Amniotic stem cell (primary cell): Measurements from ENCODE around the gene ARHGAP25.

Experiments used
- DNase-seq: peaks from one replicate; lab custom pipeline; 2025; lab: John Stamatoyannopoulos, UW

Gene ARHGAP25

DNA sequence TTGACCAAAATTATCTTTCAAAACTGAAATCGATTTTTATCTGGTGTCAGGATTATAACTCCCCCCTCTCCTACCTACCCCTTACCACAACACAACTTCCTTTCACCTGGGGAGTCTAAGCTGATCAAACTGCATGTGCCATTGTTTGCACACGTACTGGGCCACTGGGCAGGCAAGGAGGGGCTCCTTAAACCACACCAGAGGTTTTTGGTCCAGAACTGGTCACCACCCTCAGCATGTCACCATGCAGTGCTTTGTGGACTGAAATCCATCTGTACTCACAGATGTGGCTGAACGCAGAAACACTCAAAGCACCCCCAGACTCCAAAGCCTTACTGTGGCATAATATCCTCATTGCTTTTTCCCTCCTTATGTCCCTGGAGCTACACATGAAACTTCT lies 13.9 kb upstream of the ARHGAP25 start:
- no peak for DNase-seq

DNA sequence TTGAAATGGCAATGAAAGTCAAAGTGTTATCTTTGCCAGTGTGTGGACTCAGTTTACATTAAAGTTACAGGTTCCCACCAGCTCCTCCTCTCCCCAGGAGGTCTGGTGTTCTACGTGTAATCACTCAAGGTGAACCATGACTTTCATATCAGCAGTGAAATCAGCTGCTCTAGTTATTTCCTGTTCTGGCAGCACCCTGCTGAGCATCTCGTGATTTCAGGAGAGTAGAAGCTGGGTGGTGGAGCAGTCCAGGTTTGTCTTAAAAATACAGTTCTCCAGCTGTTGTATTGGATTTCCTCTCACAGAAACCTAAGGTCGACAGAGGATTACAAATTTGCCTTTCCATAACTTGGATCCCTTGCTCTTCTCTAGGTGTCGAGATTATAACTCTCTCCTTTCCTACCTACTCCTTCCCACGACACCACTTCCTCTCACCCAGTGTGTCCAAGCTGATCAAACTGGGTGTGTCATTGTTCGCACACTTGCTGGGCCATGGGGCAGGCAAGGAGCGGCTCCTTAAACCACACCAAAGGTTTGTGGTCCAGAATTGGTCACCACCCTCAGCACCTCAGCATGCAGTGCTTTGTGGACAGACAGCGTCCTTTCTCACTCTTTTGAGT lies 13.0 kb upstream of the ARHGAP25 start:
- no peak for DNase-seq

- no peak for DNase-seq
Measured at GRCh38 chr2:68722712-68723111, 11.9 kb upstream of the ARHGAP25 start.

GRCh38 chr2:68723181-68723580 lies 11.4 kb upstream of the ARHGAP25 start:
- no peak for DNase-seq

- no peak for DNase-seq
Measured at GRCh38 chr2:68726100-68726499, 8.5 kb upstream of the ARHGAP25 start.

GRCh38 chr2:68726608-68727367 lies 7.8 kb upstream of the ARHGAP25 start:
- no peak for DNase-seq

DNA sequence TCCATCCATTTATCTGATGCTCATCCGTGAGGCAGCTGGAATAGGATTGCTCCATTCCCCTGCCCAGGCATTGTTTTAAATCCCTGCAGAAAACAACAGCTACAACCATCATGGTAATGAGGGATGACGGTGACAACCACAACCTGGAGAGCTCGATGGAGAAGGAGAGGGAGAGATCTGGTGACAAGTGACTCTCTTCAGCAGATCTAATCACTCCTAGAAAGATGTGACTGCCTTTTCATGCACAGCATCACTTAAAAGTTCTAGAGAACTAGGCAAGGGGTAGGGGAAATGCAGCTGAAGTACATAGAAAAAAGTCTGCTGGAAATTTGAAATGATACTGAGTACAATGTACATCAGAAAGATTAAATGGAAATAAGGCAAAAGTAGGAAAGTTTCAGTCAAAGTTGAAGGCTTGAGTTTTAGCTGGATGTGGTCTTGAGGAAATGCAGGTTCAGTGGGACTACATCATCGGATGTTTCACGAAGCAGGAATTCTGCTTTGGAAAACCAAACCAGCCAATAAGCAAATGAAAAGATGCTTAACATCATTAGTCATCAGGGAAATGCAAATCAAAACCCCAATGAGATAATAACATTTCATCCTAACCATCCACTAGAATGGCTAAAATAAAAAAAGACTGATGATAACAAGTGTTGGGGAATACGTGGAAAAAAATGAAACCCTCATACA lies 6.8 kb upstream of the ARHGAP25 start:
- no peak for DNase-seq

GRCh38 chr2:68730828-68731227 lies 3.8 kb upstream of the ARHGAP25 start:
- DNase-seq = no peak

- no peak for DNase-seq
Measured at GRCh38 chr2:68732036-68732932, 2.3 kb upstream of the ARHGAP25 start.

GRCh38 chr2:68733365-68733764 lies 1.2 kb upstream of the ARHGAP25 start:
- no peak for DNase-seq

DNA sequence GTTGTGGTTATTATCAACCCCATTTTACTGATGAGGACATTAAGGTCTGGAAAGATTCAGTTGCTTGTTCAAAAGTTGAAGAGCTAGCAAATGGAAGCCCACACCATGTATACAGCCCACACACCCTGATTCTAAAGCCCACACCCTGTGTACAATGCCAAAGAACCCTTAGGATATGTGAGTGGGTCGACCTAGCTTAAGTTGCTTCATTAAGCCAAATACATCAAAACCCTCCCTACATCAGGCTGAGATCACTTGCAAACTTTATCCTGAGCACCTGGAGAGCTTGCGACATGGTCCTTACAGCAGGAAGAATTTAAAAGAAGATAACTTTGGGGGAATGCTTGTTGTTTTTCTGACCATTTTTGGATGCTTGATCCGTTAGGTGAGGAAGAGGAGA lies 435 bp upstream of the ARHGAP25 start:
- no peak for DNase-seq

DNA sequence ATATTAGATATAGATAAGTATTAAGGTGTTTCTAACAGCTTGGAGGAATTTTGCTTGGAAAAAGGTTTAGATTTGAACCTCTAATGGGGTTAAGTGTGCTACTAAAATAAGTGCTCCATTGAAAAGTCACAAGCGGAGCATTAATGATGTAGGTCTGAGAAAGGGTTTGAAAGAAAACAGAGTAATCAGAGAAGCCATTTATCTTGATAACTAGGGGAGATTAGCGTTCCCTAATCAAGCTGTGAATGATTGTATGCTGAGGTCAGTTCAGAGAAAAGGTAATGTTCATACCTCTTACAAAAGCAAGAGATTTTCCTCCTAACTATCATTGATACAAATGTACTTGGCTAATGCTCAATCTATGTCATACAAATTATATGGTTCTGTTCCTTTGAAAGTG lies 1.5 kb downstream of the ARHGAP25 start:
- DNase-seq = no peak

- no peak for DNase-seq
Measured at GRCh38 chr2:68737711-68738110, 3.1 kb downstream of the ARHGAP25 start.

GRCh38 chr2:68738906-68739594 lies 4.4 kb downstream of the ARHGAP25 start:
- no peak for DNase-seq

DNA sequence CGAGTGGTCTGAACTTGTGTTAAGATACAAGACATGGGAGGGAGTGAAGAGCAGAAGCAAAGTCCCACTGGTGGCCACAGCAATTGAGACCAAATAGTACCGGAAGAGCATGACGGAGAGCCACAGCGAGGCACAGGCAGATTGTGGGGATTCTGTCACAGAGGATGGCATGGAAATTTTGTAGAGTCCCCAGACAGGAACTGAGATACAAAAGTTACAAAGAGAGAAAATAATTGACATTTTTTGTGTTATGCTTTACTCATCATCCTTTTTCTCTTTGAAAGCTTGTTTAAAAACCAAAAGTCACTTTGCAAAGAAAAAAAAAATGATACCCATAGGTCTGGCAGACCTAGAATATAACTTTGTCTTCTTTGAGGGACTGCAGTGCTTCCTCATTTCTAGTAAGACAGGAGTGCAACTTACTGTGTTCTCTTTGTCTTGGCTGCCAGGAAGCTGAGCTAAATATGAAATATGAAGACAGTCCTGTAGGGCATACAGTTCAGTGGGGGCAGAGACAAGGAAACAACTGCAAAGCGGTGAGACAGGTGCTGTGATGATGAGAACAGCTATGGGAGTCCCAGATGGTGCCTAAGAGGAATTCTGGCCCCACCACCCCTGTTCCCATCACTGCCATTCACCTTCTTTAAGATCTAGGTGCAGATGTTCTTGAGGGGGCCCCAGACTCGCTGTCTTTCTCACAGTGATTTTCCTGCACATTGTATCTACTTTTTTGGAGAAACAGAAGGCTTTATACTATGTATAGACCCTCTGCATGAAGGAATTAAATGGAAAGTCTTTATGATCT lies 5.2 kb downstream of the ARHGAP25 start:
- no peak for DNase-seq

DNA sequence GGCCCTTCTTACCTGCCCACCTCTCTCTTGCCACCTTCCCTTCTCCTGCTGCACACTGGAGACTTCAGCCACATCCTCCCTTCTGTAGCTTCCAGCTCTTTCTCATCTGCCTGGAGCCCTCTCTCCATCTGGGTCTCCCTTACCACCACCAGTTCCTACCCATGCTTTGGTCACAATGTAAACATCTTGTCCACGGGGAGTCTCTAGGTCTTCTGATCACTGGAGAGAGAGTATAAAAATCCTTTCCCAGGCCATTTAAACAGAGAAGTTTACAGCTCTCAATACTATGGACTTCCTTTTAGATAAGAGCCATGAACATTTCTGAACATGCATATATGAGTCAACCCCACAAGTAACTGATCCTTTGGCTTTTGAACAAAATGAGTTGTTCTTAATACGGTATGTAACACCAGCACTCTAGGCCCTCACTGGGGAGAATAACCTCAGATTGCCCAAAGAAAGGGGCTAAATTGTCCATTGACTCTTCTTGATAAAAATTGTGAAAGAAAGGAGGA lies 5.8 kb downstream of the ARHGAP25 start:
- DNase-seq = no peak

GRCh38 chr2:68741238-68741637 lies 6.6 kb downstream of the ARHGAP25 start:
- no peak for DNase-seq

DNA sequence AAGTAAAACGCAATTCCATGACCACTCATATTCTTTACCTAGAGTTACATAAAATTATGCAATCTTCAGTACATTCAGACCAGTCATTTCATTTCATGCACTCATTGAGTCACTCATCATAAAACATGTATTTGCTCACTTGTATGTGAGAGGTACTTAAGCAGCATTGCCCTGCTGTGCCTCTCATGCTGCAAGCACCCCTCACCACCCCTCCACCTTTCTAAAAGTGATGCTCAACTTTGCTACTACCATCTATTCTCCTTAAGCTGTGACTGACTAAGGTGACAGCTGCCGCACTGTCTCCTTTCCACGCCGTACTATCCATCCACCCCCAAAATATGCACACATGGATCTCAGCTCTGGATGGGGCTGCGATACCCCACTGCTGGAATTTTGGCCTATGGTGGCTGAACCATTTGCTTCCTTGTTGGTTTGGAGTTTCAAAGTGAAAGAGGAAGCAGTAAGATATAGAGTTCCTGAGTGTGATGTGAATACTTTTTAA lies 7.2 kb downstream of the ARHGAP25 start:
- DNase-seq = no peak

DNA sequence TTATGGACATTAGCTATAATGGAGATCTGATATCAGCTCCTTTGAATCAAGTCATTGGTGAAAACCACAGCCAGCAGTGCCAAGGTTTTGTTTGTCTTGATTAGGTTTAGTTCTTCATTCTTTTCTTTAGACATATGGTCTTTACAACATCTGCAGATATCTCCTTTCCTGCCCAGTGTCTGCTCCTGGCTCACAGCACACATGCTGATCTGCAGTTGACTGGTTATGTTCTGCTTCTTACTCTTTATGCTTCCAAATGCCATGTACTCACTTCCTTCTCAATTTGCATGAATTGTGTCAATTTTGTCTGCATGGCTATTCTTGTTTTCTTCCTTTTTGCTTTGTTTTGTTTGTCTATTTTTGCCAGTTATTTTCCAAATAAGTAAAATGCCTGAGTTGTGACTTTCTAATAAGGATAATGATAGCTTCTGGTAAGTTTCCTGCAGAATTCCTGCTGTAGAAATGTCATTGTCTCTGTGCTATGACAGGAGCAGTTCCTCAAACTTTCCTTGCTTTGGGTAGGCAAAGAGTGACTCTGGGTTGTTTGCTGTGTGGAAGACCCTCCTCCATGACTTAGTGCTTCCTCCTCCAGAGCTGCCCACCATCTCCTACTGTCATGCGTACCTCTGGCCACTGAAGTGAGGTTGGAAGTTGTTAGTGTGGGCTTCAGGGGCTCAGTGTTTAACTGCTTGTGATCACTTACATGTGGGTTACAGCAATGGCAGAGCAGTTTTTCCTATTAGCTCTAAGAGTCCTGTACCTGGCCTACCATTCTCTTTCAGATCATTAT lies 8.2 kb downstream of the ARHGAP25 start:
- no peak for DNase-seq

- DNase-seq = no peak
Measured at GRCh38 chr2:68743531-68743930, 8.9 kb downstream of the ARHGAP25 start.
